Activated CD4-positive, CD25-positive, alpha-beta regulatory T cell treated with anti-CD3 and anti-CD28 coated beads, Interleukin-2, amount 50 U/mL, for 16 hours (primary cell): ENCODE measurements around the gene CTTNBP2NL.
"Not testable (repeated sequence)": the region's sequence is repeated elsewhere in the genome, so short reads cannot be mapped to it uniquely, and the experiment has no call there.

Experiments used
- DNase-seq: peaks from one replicate; pipeline ENCODE4 v3.0.0-alpha.2; 2020; ENCODE audit warnings: low read depth, low spot score

Gene CTTNBP2NL

GRCh38 chr1:112418099-112418892 is 22.3 kb downstream of the CTTNBP2NL start:
- DNase-seq: no peak

- DNase-seq: no peak
Observed at GRCh38 chr1:112423207-112423606, 27.2 kb downstream of the CTTNBP2NL start.

- DNase-seq: not testable (repeated sequence)
Observed at GRCh38 chr1:112423666-112424065, 27.7 kb downstream of the CTTNBP2NL start.

- no peak for DNase-seq
Observed at GRCh38 chr1:112429749-112430148, 33.7 kb downstream of the CTTNBP2NL start.

GRCh38 chr1:112431038-112431437 is 35.0 kb downstream of the CTTNBP2NL start:
- no peak for DNase-seq

GRCh38 chr1:112435448-112435847 is 39.4 kb downstream of the CTTNBP2NL start:
- DNase-seq: no peak

GRCh38 chr1:112436384-112437156 is 40.6 kb downstream of the CTTNBP2NL start:
- DNase-seq: no peak

- DNase-seq: not testable (repeated sequence)
Observed at GRCh38 chr1:112438156-112438555, 42.1 kb downstream of the CTTNBP2NL start.

- DNase-seq: no peak
Observed at GRCh38 chr1:112439592-112439991, 43.6 kb downstream of the CTTNBP2NL start.

- DNase-seq: no peak
Observed at GRCh38 chr1:112440574-112440973, 44.6 kb downstream of the CTTNBP2NL start.

- DNase-seq: no peak
Observed at GRCh38 chr1:112444269-112444668, 48.3 kb downstream of the CTTNBP2NL start.

- no peak for DNase-seq
Observed at GRCh38 chr1:112445596-112445995, 49.6 kb downstream of the CTTNBP2NL start.

- no peak for DNase-seq
Observed at GRCh38 chr1:112446411-112446810, 50.4 kb downstream of the CTTNBP2NL start.

- no peak for DNase-seq
Observed at GRCh38 chr1:112448904-112449629, 53.1 kb downstream of the CTTNBP2NL start.

- DNase-seq: no peak
Observed at GRCh38 chr1:112449630-112449983, 53.6 kb downstream of the CTTNBP2NL start.

GRCh38 chr1:112450773-112451172 is 54.8 kb downstream of the CTTNBP2NL start:
- DNase-seq: no peak

- not testable (repeated sequence) for DNase-seq
Observed at GRCh38 chr1:112451301-112451700, 55.3 kb downstream of the CTTNBP2NL start.

- no peak for DNase-seq
Observed at GRCh38 chr1:112453876-112454275, 57.9 kb downstream of the CTTNBP2NL start.

GRCh38 chr1:112454316-112454715 is 58.3 kb downstream of the CTTNBP2NL start:
- DNase-seq: no peak

GRCh38 chr1:112457241-112457640 is 61.2 kb downstream of the CTTNBP2NL start:
- DNase-seq: no peak

- no peak for DNase-seq
Observed at GRCh38 chr1:112457955-112458354, 61.9 kb downstream of the CTTNBP2NL start.

- DNase-seq: no peak
Observed at GRCh38 chr1:112458756-112459155, 62.7 kb downstream of the CTTNBP2NL start.
